ENCODE data around the gene SCOC. TPM values are rescaled to one million over a fixed set of nuclear protein-coding genes. Genes with fewer than 3 reads are reported as not detected.

The SCOC gene
- total and polyA plus RNA-seq, 2 donors from 2014 or later: 74.1 to 99.4 TPM

- Histone ChIP-seq H3K36me3 (ENCODE audit: control insufficient read depth in 2 of 3, insufficient read depth in 3 of 3, low read length in 3 of 3) (no peaks in the 10 kb centered on the region), H3K4me1 (ENCODE audit: control insufficient read depth in 2 of 3, insufficient read depth in 2 of 3, low read depth in 1 of 3, low read length in 3 of 3) (peaks cover 0 to 3% (median 0%) of the 10 kb centered on the region in 3 donors), H3K9me3 (ENCODE audit: control insufficient read depth in 2 of 3, insufficient read depth in 1 of 3, low read length in 3 of 3) (no peaks in the 10 kb centered on the region), H3K27me3 (ENCODE audit: control insufficient read depth, insufficient read depth, low read length) (no peaks in the 10 kb centered on the region), H3K9ac (ENCODE audit: low read length in 3 of 3) (peak overlapping the region in 1 of 3 donors; percentile 56), H3K4me3 (ENCODE audit: low read length in 3 of 3) (peak overlapping the region; percentile 53 to 64 (median 54)), H3K27ac (ENCODE audit: low read depth in 2 of 2, low read length in 2 of 2) (no peak overlapping the region)
- intact Hi-C loops (cut with DNase I): no loop called here
- peak; percentile 81 to 95 (median 87) for DNase-seq
- peak; percentile 96 for FAIRE-seq
- no peak for TF ChIP-seq CTCF (IDR thresholded peaks at IDR 0.05; ENCODE audit: borderline replicate concordance, extremely low read depth, insufficient read depth)
Observed at GRCh38 chr4:140343303-140343702, 30.1 kb upstream of the SCOC start.

GRCh38 chr4:140344101-140344500 is 29.3 kb upstream of the SCOC start:
- FAIRE-seq (no peak), DNase-seq (no peak)
- no peaks in the 10 kb centered on the region for H3K9me3 ChIP-seq (ENCODE audit: control insufficient read depth in 2 of 3, insufficient read depth in 1 of 3, low read length in 3 of 3)
- intact Hi-C loops (cut with DNase I): no loop called here
- peak overlapping the region in 2 of 3 donors; percentile 36 to 46 for H3K9ac ChIP-seq (ENCODE audit: low read length in 3 of 3)
- peak overlapping the region in 1 of 2 donors; percentile 40 for H3K27ac ChIP-seq (ENCODE audit: low read depth in 2 of 2, low read length in 2 of 2)
- H3K4me1 ChIP-seq (ENCODE audit: control insufficient read depth in 2 of 3, insufficient read depth in 2 of 3, low read depth in 1 of 3, low read length in 3 of 3): peaks cover 0 to 3% (median 0%) of the 10 kb centered on the region in 3 donors
- no peaks in the 10 kb centered on the region for H3K27me3 ChIP-seq (ENCODE audit: control insufficient read depth, insufficient read depth, low read length)
- H3K4me3 ChIP-seq (ENCODE audit: low read length in 3 of 3): peak overlapping the region; percentile 54 to 73 (median 64)
- TF ChIP-seq CTCF (IDR thresholded peaks at IDR 0.05; ENCODE audit: borderline replicate concordance, extremely low read depth, insufficient read depth): no peak
- H3K36me3 ChIP-seq (ENCODE audit: control insufficient read depth in 2 of 3, insufficient read depth in 3 of 3, low read length in 3 of 3): no peaks in the 10 kb centered on the region

- H3K9ac ChIP-seq (ENCODE audit: low read length in 3 of 3): peak overlapping the region; percentile 36 to 46 (median 46)
- FAIRE-seq (no peak), DNase-seq (peak in 2 of 5 donors; percentile 48 to 60)
- H3K9me3 ChIP-seq (ENCODE audit: control insufficient read depth in 2 of 3, insufficient read depth in 1 of 3, low read length in 3 of 3): no peaks in the 10 kb centered on the region
- intact Hi-C loops (cut with DNase I): no loop called here
- peak overlapping the region; percentile 54 to 73 (median 64) for H3K4me3 ChIP-seq (ENCODE audit: low read length in 3 of 3)
- TF ChIP-seq CTCF (IDR thresholded peaks at IDR 0.05; ENCODE audit: borderline replicate concordance, extremely low read depth, insufficient read depth): no peak
- peak overlapping the region in 1 of 2 donors; percentile 40 for H3K27ac ChIP-seq (ENCODE audit: low read depth in 2 of 2, low read length in 2 of 2)
- no peaks in the 10 kb centered on the region for H3K36me3 ChIP-seq (ENCODE audit: control insufficient read depth in 2 of 3, insufficient read depth in 3 of 3, low read length in 3 of 3)
- H3K4me1 ChIP-seq (ENCODE audit: control insufficient read depth in 2 of 3, insufficient read depth in 2 of 3, low read depth in 1 of 3, low read length in 3 of 3): peaks cover 0 to 3% (median 0%) of the 10 kb centered on the region in 3 donors
- no peaks in the 10 kb centered on the region for H3K27me3 ChIP-seq (ENCODE audit: control insufficient read depth, insufficient read depth, low read length)
Observed at GRCh38 chr4:140344621-140345020, 28.8 kb upstream of the SCOC start.

GRCh38 chr4:140346136-140346535 is 27.3 kb upstream of the SCOC start:
- FAIRE-seq (no peak), DNase-seq (no peak)
- Histone ChIP-seq H3K4me1 (ENCODE audit: control insufficient read depth in 2 of 3, insufficient read depth in 2 of 3, low read depth in 1 of 3, low read length in 3 of 3) (peaks cover 0 to 3% (median 0%) of the 10 kb centered on the region in 3 donors), H3K27me3 (ENCODE audit: control insufficient read depth, insufficient read depth, low read length) (no peaks in the 10 kb centered on the region), H3K4me3 (ENCODE audit: low read length in 3 of 3) (no peak overlapping the region), H3K27ac (ENCODE audit: low read depth in 2 of 2, low read length in 2 of 2) (no peak overlapping the region), H3K9ac (ENCODE audit: low read length in 3 of 3) (no peak overlapping the region), H3K9me3 (ENCODE audit: control insufficient read depth in 2 of 3, insufficient read depth in 1 of 3, low read length in 3 of 3) (no peaks in the 10 kb centered on the region), H3K36me3 (ENCODE audit: control insufficient read depth in 2 of 3, insufficient read depth in 3 of 3, low read length in 3 of 3) (no peaks in the 10 kb centered on the region)
- intact Hi-C loops (cut with DNase I): no loop called here
- TF ChIP-seq CTCF (IDR thresholded peaks at IDR 0.05; ENCODE audit: borderline replicate concordance, extremely low read depth, insufficient read depth): no peak

All from kidney (tissue), 14 donors.